Vagina (tissue), 2 donors: ENCODE data around the gene C12orf56.

Experiments used
- POLR2A ChIP-seq, 2 donors: fragments of 450-650 bp; IDR thresholded peaks; one replicate each; pipeline ENCODE4 v1.6.1; 2017; ENCODE audit warnings: antibody characterized with exemption in 2 of 2, mild to moderate bottlenecking in 2 of 2, moderate library complexity in 2 of 2
- POLR2AphosphoS5 ChIP-seq, 2 donors: sonication (generic); formaldehyde crosslinking; IDR thresholded peaks; one replicate each; pipeline ENCODE4 v1.9.0; 2017; ENCODE audit warnings: antibody characterized with exemption in 2 of 2, mild to moderate bottlenecking in 2 of 2, low read depth in 1 of 2; ENCODE audit not compliant: insufficient read depth in 1 of 2
- TF ChIP-seq, protein P1 (sequence below), 3 experiments: fragments of 450-650 bp in 2 of 3; fragments of 200-600 bp in 1 of 3; sonication (generic) in 1 of 3; IDR thresholded peaks; one replicate each; pipeline ENCODE4 v1.5.1; 2017 to 2019; ENCODE audit warnings: antibody characterized with exemption in 3 of 3, mild to moderate bottlenecking in 2 of 3, moderate library complexity in 2 of 3

- no peak for TF ChIP-seq POLR2A (IDR thresholded peaks at IDR 0.05)
- TF ChIP-seq, protein P1, sequence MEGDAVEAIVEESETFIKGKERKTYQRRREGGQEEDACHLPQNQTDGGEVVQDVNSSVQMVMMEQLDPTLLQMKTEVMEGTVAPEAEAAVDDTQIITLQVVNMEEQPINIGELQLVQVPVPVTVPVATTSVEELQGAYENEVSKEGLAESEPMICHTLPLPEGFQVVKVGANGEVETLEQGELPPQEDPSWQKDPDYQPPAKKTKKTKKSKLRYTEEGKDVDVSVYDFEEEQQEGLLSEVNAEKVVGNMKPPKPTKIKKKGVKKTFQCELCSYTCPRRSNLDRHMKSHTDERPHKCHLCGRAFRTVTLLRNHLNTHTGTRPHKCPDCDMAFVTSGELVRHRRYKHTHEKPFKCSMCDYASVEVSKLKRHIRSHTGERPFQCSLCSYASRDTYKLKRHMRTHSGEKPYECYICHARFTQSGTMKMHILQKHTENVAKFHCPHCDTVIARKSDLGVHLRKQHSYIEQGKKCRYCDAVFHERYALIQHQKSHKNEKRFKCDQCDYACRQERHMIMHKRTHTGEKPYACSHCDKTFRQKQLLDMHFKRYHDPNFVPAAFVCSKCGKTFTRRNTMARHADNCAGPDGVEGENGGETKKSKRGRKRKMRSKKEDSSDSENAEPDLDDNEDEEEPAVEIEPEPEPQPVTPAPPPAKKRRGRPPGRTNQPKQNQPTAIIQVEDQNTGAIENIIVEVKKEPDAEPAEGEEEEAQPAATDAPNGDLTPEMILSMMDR (IDR thresholded peaks at IDR 0.05), result no peak
- TF ChIP-seq POLR2AphosphoS5 (IDR thresholded peaks at IDR 0.05; ENCODE audit: insufficient read depth in 1 of 2, low read depth in 1 of 2), result no peak
These were observed 67.6 kb downstream of the C12orf56 start for GRCh38 chr12:64323006-64323405.
